ENCODE measurements around the gene AGAP4. TPM values are rescaled to one million over a fixed set of nuclear protein-coding genes. Genes with fewer than 3 reads are reported as not detected.
"Not testable (repeated sequence)": the region's sequence is repeated elsewhere in the genome, so short reads cannot be mapped to it uniquely, and the experiment has no call there.

Gene AGAP4
- total RNA-seq (2012; rRNA removed) = 3.1 and 4.6 TPM in 2 replicates

DNA sequence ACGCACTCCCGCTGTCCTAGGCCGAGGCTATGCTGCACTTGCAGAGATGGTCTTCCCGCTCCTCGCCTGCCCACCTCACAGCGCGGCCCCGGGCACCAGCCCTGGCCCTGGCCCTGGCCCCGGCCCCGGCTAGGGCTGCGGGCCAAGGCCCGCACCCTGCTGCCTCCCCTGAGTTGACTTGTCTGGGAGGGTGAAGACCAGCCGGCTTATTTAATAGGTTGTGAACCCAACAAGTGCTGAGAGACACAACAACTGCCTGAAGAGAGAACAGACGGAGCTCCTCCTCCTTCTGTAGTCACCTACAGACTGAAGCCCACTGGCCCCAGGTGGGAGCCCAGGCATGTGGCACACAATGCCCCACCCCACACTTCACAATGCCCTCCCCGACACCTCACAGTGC is at the start of gene AGAP4:
AGAP4 (minus strand) TSS at position 101 of the 400 bp plus-strand sequence. CDS start 153 bp downstream, outside the sequence.
- not testable (repeated sequence) for H3K4me3 ChIP-seq (ENCODE audit: low read length); H3K4me1 ChIP-seq (ENCODE audit: control insufficient read depth, insufficient read depth, low read length); H3K36me3 ChIP-seq (ENCODE audit: insufficient read depth, low read length); H3K9me3 ChIP-seq (replicated peaks; ENCODE audit: low read length); H3K4me2 ChIP-seq (ENCODE audit: low read length); H3K27me3 ChIP-seq (ENCODE audit: control insufficient read depth, insufficient read depth, low read length); H3K9ac ChIP-seq (ENCODE audit: low read depth, low read length)

DNA sequence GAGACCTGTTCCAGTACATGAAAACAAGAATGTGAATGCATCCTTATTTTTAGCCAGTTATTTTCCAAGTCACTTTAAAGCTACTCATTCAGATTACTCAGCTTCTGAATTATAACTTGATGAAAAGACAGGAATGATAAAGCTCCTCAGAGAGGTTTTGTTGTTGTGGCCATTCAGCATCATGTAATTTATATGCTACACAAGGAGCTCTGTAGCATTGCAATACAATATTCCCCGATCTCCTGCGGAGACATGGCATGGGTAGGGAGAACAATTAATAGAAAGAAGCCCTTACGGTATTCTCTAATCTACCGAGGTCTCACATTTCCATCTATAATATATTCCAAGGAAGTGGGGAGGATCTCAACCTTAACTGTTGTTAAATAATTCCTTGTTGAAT is 43.4 kb upstream of the AGAP4 start:
- not testable (repeated sequence) for H3K9ac ChIP-seq (ENCODE audit: low read depth, low read length); H3K9me3 ChIP-seq (replicated peaks; ENCODE audit: low read length); H3K4me3 ChIP-seq (ENCODE audit: low read length); H3K4me1 ChIP-seq (ENCODE audit: control insufficient read depth, insufficient read depth, low read length); H3K27me3 ChIP-seq (ENCODE audit: control insufficient read depth, insufficient read depth, low read length); H3K36me3 ChIP-seq (ENCODE audit: insufficient read depth, low read length); H3K4me2 ChIP-seq (ENCODE audit: low read length)

DNA sequence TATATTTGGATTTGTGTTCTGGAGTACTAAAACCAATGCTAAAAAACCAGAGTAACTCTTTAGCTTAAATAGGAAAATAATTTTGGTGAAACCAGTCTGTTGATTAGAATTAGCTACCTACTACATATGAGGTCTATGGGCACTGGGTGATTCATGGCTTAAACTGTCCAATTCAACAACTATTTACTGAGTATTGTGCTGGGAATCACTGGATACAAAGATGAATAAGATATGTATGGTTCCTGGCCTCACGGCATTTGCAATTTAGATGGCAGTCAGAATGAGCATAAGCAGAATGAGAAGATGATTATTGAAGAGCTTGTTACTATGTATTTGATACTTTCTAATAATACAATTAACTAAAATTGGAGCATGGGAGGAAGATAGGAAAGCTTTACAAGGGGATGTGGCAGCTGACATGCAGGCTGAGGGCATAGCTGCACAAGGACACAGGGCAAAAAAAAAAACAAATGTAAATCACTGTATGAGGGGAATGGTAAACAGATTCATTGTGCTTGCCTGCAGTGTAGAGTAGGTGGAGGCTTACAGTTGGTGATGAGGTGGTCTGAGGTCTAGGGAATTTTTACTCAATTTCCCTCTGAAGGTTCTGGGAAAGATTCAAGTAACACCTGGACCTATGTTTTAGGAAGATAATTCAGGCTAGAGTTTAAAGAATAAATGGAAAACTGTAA is 42.4 kb upstream of the AGAP4 start:
- not testable (repeated sequence) for H3K4me2 ChIP-seq (ENCODE audit: low read length); H3K9me3 ChIP-seq (replicated peaks; ENCODE audit: low read length); H3K27me3 ChIP-seq (ENCODE audit: control insufficient read depth, insufficient read depth, low read length); H3K36me3 ChIP-seq (ENCODE audit: insufficient read depth, low read length); H3K4me3 ChIP-seq (ENCODE audit: low read length); H3K9ac ChIP-seq (ENCODE audit: low read depth, low read length); H3K4me1 ChIP-seq (ENCODE audit: control insufficient read depth, insufficient read depth, low read length)

DNA sequence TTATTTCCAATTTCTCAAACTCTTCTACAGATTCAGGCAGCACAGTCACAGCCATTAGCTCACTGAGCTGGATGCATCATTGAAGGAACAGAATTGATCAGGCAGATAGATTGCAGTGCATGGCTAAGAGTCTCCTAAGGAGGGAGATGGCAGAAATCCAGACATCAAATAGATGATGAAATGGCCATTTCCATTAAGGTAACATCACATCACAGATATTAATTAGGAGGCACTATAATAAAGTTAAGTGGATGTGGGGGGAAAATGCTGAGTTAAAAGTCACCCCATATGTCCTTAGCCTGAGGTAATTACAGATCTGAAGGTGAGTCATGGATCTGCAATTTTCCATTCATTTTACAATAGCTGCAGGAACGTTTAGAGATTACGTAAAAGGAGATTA is 35.6 kb upstream of the AGAP4 start:
- H3K9me3 ChIP-seq (replicated peaks; ENCODE audit: low read length); H3K9ac ChIP-seq (ENCODE audit: low read depth, low read length); H3K4me3 ChIP-seq (ENCODE audit: low read length); H3K4me2 ChIP-seq (ENCODE audit: low read length); H3K4me1 ChIP-seq (ENCODE audit: control insufficient read depth, insufficient read depth, low read length); H3K36me3 ChIP-seq (ENCODE audit: insufficient read depth, low read length); H3K27me3 ChIP-seq (ENCODE audit: control insufficient read depth, insufficient read depth, low read length): not testable (repeated sequence)

DNA sequence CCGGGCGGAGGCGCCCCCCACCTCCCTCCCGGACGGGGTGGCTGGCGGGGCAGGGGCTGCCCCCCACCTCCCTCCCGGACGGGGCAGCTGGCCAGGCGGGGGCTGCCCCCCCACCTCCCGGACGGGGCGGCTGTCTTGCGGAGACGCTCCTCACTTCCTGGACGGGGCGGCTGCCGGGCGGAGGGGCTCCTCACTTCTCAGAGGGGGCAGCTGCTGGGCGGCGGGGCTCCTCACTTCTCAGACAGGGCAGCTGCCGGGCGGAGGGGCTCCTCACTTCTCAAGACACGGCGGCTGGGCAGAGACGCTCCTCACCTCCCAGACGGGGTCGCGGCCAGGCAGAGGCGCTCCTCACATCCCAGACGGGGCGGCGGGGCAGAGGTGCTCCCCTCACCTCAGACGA is 18.1 kb upstream of the AGAP4 start:
- not testable (repeated sequence) for H3K4me1 ChIP-seq (ENCODE audit: control insufficient read depth, insufficient read depth, low read length); H3K9me3 ChIP-seq (replicated peaks; ENCODE audit: low read length); H3K27me3 ChIP-seq (ENCODE audit: control insufficient read depth, insufficient read depth, low read length); H3K9ac ChIP-seq (ENCODE audit: low read depth, low read length); H3K36me3 ChIP-seq (ENCODE audit: insufficient read depth, low read length); H3K4me2 ChIP-seq (ENCODE audit: low read length); H3K4me3 ChIP-seq (ENCODE audit: low read length)

DNA sequence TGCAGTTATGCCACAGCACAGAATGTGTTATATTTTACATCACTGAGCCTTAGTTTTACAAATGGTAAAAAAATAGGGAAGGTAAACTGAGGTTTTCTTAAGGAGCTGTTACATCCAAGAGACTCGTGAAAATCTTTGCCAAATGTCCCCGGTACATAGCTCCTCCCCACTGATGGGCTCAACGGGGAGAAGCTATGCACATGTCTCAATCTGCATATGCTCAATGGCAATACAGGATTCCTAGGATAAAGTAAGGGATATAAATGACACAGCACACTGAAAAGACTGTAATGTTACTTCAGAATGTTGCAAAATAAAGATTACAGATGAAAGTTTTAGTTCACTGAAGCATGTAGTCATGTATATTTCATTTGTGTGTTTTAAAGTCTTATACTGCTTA is 17.0 kb upstream of the AGAP4 start:
- H3K9ac ChIP-seq (ENCODE audit: low read depth, low read length); H3K9me3 ChIP-seq (replicated peaks; ENCODE audit: low read length); H3K4me3 ChIP-seq (ENCODE audit: low read length); H3K36me3 ChIP-seq (ENCODE audit: insufficient read depth, low read length); H3K4me2 ChIP-seq (ENCODE audit: low read length); H3K27me3 ChIP-seq (ENCODE audit: control insufficient read depth, insufficient read depth, low read length); H3K4me1 ChIP-seq (ENCODE audit: control insufficient read depth, insufficient read depth, low read length): not testable (repeated sequence)

DNA sequence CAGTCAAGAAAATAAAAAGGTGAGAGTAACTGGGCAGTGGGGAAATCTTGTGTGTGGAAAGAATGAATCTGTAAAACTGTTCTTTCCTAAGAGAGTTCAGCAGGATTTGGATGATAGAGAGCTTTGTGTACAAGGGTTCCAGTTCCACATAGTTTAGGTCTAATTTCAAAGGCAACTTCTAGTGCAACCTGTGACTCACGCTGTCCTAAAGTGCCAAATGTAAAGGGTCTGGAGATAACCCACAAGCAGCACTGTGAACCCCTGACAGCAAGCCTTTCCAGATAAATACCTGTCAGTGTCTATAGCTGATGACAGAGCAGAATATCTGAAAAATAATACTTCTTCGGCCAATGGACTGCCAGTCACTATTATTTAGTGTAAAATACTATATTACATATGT is 16.3 kb upstream of the AGAP4 start:
- not testable (repeated sequence) for H3K4me2 ChIP-seq (ENCODE audit: low read length); H3K9ac ChIP-seq (ENCODE audit: low read depth, low read length); H3K9me3 ChIP-seq (replicated peaks; ENCODE audit: low read length); H3K36me3 ChIP-seq (ENCODE audit: insufficient read depth, low read length); H3K4me1 ChIP-seq (ENCODE audit: control insufficient read depth, insufficient read depth, low read length); H3K4me3 ChIP-seq (ENCODE audit: low read length); H3K27me3 ChIP-seq (ENCODE audit: control insufficient read depth, insufficient read depth, low read length)

DNA sequence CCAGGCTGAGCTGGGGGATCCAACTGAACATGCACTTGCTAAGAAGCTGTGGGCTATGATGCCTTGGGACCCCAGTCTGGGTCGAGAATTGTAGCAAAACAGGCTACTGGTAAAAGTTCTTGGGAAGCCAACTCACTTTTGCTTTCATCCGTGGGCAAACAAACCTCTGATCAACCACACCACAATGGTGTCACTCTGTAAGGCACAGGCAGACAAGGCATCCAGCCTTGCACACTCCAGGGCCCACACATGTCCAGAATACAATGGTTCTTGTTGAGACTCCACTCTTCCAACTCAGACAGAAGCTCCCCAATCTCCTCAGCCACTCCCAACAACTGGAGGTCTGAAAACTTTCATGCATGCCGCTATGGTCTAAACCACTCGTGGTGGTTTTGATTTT is 10.6 kb upstream of the AGAP4 start:
- not testable (repeated sequence) for H3K27me3 ChIP-seq (ENCODE audit: control insufficient read depth, insufficient read depth, low read length); H3K9me3 ChIP-seq (replicated peaks; ENCODE audit: low read length); H3K36me3 ChIP-seq (ENCODE audit: insufficient read depth, low read length); H3K4me2 ChIP-seq (ENCODE audit: low read length); H3K4me3 ChIP-seq (ENCODE audit: low read length); H3K4me1 ChIP-seq (ENCODE audit: control insufficient read depth, insufficient read depth, low read length); H3K9ac ChIP-seq (ENCODE audit: low read depth, low read length)

DNA sequence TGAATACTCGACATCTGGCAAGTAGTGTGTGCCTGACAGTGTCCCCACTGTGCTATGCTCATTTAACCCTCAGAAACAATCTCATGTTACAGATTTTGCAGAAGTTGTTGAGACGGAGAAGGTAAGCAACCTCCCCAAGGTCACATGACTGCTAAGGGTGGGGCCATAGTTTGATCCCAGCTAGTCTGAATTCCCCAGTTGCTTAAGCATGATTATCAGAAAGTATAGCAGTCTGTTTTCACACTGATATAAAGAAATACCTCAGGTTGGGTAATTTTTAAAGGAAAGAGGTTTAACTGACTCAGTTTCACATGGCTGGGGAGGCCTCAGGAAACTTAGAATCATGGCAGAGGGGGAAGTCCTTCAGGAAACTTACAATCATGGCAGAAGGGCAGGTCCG is 1.2 kb upstream of the AGAP4 start:
- not testable (repeated sequence) for H3K9ac ChIP-seq (ENCODE audit: low read depth, low read length); H3K4me3 ChIP-seq (ENCODE audit: low read length); H3K9me3 ChIP-seq (replicated peaks; ENCODE audit: low read length); H3K4me1 ChIP-seq (ENCODE audit: control insufficient read depth, insufficient read depth, low read length); H3K27me3 ChIP-seq (ENCODE audit: control insufficient read depth, insufficient read depth, low read length); H3K4me2 ChIP-seq (ENCODE audit: low read length); H3K36me3 ChIP-seq (ENCODE audit: insufficient read depth, low read length)

DNA sequence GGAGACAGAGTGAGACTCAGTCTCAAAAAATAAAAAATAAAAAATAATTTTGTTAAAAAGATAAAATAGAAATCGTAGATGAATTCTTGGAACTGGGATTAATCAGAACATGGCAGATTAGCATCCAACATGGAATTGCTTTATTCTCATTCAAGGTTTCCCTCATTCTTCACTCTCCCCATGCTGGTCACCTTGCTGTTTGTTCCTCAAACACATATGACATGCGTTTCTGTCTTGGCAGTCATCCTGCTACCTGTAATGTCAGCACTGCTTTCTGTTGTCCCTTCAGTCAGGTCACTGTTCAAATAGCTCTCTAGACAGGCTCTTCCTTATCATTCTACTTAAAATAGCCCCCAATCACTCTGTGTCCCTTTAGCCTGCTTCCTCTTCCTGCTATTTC is 24.4 kb downstream of the AGAP4 start:
- H3K9ac ChIP-seq (ENCODE audit: low read depth, low read length); H3K4me2 ChIP-seq (ENCODE audit: low read length); H3K36me3 ChIP-seq (ENCODE audit: insufficient read depth, low read length); H3K4me3 ChIP-seq (ENCODE audit: low read length); H3K4me1 ChIP-seq (ENCODE audit: control insufficient read depth, insufficient read depth, low read length); H3K27me3 ChIP-seq (ENCODE audit: control insufficient read depth, insufficient read depth, low read length); H3K9me3 ChIP-seq (replicated peaks; ENCODE audit: low read length): not testable (repeated sequence)

DNA sequence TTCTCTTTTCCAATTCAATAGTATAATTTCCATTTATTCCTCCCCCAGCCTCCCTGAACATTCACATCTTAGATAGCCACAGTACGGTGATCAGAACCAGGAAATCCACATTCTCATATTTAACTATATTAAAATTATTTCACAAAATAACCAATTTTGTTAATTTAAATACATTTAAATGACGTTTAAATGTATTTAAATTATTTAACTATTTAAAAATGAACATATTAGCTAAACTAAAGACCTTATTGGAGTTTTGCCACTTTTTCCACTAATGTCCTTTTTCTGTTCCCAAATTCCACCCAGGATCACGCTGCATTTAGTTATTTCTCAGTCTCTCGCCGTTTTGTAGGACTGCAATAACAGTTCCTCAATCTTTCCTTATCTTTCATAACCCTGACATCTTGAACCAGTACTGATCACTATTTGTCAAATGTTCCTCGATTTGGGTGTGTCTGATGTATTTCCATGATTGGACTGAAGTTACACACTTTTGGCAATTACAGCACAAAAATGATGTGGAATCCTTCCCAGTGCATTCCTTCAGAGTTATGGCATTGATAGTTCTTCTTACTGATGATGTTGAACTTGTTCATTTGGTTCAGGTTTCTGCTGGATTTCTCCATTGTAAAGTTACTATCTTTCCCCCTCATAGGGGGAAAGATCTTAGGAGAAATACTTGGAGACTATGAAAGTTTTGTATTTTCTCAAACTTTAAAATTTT is 27.0 kb downstream of the AGAP4 start:
- H3K4me1 ChIP-seq (ENCODE audit: control insufficient read depth, insufficient read depth, low read length); H3K4me3 ChIP-seq (ENCODE audit: low read length); H3K27me3 ChIP-seq (ENCODE audit: control insufficient read depth, insufficient read depth, low read length); H3K9me3 ChIP-seq (replicated peaks; ENCODE audit: low read length); H3K4me2 ChIP-seq (ENCODE audit: low read length); H3K9ac ChIP-seq (ENCODE audit: low read depth, low read length); H3K36me3 ChIP-seq (ENCODE audit: insufficient read depth, low read length): not testable (repeated sequence)

DNA sequence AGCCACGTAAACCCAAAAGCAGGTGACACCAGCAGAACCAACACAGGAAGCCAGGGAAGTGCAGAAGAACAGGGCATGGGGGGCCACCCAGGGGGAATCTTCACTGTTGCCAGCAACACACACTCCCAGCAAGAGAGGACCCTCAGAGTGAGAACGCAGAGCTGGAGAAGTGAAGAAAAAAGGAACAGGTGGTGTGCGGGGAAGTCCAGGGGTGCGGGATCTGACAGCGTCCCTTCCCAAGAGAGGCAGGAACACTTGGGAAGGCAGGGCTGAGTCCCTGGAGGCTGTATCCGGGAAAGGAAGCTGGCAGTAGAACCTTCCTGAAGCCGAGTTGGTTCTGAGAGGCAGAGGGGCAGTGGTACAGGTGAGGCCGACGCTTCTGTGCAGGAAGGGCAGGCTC is 27.7 kb downstream of the AGAP4 start:
- H3K27me3 ChIP-seq (ENCODE audit: control insufficient read depth, insufficient read depth, low read length) = no peaks in the 10 kb centered on the region
- no peak overlapping the region for H3K4me2 ChIP-seq (ENCODE audit: low read length)
- no peaks in the 10 kb centered on the region for H3K9me3 ChIP-seq (replicated peaks; ENCODE audit: low read length)
- no peaks in the 10 kb centered on the region for H3K4me1 ChIP-seq (ENCODE audit: control insufficient read depth, insufficient read depth, low read length)
- no peak overlapping the region for H3K9ac ChIP-seq (ENCODE audit: low read depth, low read length)
- no peaks in the 10 kb centered on the region for H3K36me3 ChIP-seq (ENCODE audit: insufficient read depth, low read length)
- H3K4me3 ChIP-seq (ENCODE audit: low read length) = no peak overlapping the region
